ENCODE measurements around the gene SPRN.

DNA sequence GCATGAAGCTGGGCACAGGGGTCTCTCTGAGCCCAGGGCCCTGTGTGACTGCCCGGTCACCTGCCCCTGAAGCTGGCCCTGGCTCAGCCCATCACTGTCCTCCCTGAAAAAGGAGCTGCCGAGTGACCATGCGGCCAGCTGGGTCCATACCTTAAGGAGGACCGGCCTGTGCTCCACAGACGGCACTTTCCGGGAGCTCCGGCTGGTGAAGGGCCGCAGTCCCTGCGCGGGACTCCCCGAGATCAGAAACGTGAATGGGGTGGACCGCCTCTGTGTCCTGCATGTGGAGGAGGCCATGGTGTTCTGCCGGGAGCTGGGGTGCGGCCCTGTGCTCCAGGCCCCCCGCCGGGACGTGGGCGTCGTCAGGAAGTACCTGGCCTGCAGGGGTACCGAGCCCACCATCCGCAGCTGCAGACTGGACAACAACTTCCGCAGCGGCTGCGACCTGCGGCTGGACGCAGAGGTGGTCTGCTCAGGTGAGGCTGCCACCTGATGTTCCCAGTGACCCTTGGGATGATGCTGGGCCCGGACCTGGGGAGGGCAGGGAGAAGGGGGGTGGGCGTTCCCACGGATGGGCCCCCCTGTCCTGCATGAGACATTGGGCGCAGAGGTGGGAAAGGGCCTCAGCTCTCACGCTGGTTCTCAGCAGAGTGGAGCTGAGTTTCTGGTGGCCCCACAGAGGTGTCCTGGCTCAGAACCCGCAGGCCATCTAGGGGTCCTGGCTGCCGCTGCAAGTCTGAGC, 32.8 kb upstream of the SPRN start:
- no peak for TF ChIP-seq POLR2A (IDR thresholded peaks at IDR 0.05; ENCODE audit: low read depth, low read length)
- TF ChIP-seq, protein P1, sequence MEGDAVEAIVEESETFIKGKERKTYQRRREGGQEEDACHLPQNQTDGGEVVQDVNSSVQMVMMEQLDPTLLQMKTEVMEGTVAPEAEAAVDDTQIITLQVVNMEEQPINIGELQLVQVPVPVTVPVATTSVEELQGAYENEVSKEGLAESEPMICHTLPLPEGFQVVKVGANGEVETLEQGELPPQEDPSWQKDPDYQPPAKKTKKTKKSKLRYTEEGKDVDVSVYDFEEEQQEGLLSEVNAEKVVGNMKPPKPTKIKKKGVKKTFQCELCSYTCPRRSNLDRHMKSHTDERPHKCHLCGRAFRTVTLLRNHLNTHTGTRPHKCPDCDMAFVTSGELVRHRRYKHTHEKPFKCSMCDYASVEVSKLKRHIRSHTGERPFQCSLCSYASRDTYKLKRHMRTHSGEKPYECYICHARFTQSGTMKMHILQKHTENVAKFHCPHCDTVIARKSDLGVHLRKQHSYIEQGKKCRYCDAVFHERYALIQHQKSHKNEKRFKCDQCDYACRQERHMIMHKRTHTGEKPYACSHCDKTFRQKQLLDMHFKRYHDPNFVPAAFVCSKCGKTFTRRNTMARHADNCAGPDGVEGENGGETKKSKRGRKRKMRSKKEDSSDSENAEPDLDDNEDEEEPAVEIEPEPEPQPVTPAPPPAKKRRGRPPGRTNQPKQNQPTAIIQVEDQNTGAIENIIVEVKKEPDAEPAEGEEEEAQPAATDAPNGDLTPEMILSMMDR (conservative IDR thresholded peaks at IDR 0.05; ENCODE audit: low read depth, low read length): no peak
- TF ChIP-seq BHLHE40 (IDR thresholded peaks at IDR 0.05; ENCODE audit: low read depth, low read length): no peak
- no peak for TF ChIP-seq NFE2L2 (IDR thresholded peaks at IDR 0.05; ENCODE audit: low read depth, low read length)
- TF ChIP-seq CEBPB (IDR thresholded peaks at IDR 0.05; ENCODE audit: low read depth, low read length): no peak
- TF ChIP-seq MAFK (IDR thresholded peaks at IDR 0.05; ENCODE audit: low read depth, low read length): no peak

All from IMR-90 (cell line).